VCaP (cell line): Measurements from ENCODE around the gene TTC12.
A peak's percentile ranks its signal among the peaks of the same experiment; 100 is the strongest.

Experiments
- H3K27ac ChIP-seq: fragments of 450-650 bp; 2 replicates; pipeline ENCODE4 v1.5.1; 2017
- TF ChIP-seq, protein P1 (sequence below): fragments of 450-650 bp; conservative IDR thresholded peaks from 2 replicates; pipeline ENCODE4 v1.5.1; 2017; ENCODE audit warnings: mild to moderate bottlenecking, moderate library complexity

TTC12 gene

DNA sequence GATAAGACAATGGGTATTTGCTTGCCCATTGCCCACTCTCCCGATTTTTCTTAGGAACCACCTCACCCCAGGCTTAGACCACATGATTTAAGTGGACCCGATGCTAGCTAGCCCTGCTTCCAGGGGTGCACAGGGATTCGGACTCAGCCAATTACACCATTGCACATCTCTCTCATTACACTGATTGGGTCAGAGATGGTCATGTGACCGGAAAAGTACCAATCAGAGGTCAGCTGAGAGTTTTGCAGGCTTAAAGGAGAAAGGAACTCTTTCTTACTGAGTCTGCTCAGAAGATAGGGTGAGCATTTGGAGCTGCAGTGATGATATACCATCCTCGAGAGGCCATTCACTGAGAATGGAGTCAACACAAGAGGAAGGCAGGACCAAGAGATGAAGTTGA lies 61.0 kb downstream of the TTC12 start:
- no peak overlapping the region for H3K27ac ChIP-seq
- TF ChIP-seq, protein P1, sequence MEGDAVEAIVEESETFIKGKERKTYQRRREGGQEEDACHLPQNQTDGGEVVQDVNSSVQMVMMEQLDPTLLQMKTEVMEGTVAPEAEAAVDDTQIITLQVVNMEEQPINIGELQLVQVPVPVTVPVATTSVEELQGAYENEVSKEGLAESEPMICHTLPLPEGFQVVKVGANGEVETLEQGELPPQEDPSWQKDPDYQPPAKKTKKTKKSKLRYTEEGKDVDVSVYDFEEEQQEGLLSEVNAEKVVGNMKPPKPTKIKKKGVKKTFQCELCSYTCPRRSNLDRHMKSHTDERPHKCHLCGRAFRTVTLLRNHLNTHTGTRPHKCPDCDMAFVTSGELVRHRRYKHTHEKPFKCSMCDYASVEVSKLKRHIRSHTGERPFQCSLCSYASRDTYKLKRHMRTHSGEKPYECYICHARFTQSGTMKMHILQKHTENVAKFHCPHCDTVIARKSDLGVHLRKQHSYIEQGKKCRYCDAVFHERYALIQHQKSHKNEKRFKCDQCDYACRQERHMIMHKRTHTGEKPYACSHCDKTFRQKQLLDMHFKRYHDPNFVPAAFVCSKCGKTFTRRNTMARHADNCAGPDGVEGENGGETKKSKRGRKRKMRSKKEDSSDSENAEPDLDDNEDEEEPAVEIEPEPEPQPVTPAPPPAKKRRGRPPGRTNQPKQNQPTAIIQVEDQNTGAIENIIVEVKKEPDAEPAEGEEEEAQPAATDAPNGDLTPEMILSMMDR: no peak

DNA sequence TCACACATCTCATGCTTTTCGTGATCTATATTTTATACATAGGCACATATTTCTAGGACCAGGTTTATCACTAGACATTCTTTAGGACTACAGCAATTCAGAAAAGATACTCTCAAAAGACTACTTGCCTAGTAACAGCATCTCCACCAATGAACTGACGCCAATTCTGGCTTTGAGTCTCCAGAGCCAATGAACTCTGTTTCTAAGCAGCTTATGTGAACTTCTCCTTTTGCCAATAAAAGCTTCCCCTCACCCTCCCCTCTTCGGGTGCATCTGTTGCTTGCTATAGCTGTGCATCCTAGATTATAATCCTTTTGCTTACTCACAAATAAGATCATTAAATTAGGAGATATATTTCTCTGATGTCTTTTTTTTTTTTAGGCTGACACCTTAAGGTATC lies 61.8 kb downstream of the TTC12 start:
- TF ChIP-seq, protein P1: no peak
- no peak overlapping the region for H3K27ac ChIP-seq

DNA sequence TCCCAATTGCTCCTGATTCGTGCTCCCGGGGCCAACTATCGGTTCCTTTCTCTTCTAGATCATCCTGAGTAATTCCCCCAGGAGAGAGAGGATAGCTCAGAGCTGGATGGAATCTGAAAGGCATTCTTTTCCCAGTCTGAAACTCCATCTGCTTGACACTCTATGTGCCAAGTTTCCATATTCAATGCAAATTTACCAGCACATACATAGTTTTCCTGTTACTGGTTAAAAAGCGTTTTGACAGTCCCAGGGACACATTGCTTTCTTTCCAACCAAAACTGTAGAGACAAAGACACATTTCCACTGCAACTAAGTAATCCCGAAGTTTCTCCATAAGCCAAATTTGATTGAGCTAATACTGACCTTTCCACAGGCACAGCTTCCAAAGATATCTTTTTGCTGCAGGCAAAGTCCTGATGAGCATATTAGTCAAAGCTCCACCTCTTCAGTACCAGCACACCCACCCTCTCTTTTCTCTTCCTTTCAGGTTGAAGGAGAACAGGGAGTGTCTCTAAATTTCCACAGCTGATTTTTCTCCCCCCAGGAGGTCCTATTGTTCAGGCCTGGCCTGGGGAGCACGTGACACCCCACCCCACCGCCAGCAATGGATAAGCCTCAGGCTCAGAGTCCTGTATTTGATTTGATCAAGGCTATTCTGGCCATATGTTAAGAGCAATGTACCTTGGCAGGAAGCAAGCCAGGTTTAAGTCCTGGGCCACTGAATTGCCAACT lies 63.5 kb downstream of the TTC12 start:
- TF ChIP-seq, protein P1: no peak
- no peak overlapping the region for H3K27ac ChIP-seq

DNA sequence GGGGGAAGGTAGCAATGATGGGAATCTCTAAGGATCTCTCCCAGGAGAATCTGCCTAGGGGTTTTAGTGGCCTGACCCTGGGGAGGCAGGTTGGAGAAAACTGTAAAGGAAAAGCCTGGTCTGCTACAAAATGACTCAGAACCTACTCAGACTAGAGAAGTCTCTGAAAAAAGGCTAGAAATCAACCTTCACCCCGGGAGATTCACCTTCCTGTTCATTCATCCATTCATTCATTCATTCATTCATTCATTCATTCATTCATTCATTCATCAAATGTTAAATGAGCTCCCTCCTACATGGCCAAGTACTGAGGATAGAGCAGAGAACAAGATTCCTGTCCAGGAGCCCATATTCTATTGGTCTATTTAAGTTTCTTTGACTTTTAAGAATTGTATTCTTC lies 64.3 kb downstream of the TTC12 start:
- no peak overlapping the region for H3K27ac ChIP-seq
- TF ChIP-seq, protein P1: no peak

DNA sequence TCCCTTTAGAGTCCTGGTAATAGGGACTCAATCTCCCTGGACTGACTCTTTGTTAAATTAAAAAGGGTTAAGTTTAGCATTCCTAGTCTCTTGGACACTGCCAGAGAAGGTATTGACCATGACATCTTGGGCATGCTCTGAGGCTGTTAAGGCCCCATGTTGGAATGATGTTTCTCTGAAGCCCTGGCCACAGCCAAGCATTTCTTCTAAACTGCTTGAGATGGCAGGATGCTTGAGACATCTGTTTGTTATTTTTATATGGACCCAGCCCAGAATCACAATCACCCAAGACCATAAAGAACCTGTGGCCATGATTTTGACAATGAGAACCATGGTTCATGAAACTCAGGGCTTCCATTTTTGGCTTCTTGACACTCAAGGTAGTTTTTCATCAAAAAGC lies 67.7 kb downstream of the TTC12 start:
- TF ChIP-seq, protein P1: no peak
- H3K27ac ChIP-seq: no peak overlapping the region

DNA sequence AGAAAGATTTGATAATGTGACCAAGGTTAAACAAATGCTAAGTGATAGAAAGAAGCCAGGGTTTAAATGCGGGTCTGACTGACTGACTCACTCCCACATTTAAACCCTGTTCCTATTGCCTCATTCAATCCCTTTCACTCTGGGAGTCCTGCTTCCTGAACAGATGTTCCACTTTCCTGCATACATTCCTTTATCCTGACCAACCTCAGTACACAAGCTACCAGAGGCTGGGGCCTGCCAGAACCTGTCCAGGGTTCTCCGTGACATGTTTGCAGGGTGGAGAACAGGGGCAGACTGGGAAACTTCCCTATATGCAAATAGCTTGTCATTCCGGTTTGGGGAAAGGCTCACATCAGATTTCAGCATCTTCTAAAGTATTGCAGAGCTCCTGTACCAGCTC lies 70.2 kb downstream of the TTC12 start:
- TF ChIP-seq, protein P1: no peak
- H3K27ac ChIP-seq: peak overlapping the region; percentile 52

DNA sequence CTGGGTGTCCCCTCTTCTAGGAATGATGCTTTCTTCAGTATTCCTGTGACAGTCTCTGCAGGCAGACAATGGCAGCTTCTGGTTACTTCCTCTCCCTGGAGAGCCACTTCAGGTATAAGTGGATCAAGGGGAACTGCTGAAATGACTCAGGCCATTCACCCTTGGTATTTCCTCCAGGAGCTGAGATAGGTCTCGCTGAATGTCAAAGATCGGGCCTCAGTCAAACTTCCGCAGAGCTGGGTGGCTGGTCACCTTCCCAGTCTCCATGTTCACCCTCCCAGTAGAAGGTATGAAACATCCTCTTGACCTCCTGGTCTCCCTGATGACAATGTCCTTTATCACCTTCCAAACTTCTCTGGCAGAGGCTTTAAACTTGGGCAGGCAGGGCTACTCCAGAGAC lies 71.4 kb downstream of the TTC12 start:
- TF ChIP-seq, protein P1: no peak
- H3K27ac ChIP-seq: no peak overlapping the region
